ENCODE results near the gene CASP7.

The CASP7 gene

DNA sequence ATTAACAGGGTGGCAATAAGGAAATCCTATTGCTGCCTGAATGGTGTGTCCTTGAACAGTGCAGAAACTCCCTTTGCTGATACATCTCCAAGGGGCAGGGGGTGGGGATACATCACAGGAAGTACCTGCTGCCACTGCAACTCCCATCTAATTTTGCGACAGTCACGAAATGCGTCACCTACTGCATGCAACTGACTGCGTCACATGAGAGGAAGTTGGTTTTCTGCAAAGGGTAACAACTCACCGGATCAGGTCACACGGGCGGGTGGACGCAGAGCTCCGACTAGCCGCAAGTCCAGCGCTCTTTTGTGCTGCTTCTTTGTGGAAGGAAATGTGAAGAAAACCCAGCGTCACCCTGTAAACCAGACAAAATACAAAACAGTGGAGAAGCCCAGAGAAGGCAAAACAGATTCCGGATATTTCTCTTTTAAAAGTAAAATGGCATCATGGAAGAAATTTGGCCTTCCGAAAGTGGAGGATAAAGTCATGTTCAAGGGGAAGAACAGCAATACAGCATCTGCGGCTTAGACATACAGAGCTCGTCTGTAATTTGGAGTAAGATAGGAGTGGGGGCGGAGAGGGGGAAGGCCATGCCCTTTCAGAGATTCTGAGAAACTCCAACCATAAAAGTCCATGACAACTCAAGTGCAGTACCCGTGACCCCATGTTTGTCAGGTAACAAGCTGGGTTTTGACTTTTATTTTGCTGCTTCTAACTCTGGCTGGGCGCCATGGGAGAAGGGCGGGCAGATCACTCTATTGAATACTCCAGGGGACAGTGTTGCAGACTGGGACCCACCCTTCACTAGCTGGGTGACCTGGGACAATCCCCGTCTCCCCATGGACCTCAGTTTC lies 39.5 kb downstream of the CASP7 start:
- TF ChIP-seq, protein P1, sequence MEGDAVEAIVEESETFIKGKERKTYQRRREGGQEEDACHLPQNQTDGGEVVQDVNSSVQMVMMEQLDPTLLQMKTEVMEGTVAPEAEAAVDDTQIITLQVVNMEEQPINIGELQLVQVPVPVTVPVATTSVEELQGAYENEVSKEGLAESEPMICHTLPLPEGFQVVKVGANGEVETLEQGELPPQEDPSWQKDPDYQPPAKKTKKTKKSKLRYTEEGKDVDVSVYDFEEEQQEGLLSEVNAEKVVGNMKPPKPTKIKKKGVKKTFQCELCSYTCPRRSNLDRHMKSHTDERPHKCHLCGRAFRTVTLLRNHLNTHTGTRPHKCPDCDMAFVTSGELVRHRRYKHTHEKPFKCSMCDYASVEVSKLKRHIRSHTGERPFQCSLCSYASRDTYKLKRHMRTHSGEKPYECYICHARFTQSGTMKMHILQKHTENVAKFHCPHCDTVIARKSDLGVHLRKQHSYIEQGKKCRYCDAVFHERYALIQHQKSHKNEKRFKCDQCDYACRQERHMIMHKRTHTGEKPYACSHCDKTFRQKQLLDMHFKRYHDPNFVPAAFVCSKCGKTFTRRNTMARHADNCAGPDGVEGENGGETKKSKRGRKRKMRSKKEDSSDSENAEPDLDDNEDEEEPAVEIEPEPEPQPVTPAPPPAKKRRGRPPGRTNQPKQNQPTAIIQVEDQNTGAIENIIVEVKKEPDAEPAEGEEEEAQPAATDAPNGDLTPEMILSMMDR (IDR thresholded peaks at IDR 0.05; ENCODE audit: low read depth, low read length) = no peak
- H3K4me3 ChIP-seq (replicated peaks in 1 of 2; ENCODE audit: low read depth in 2 of 2, low read length in 2 of 2) = no peak overlapping the region
- DNase-seq (ENCODE audit: low read depth in 2 of 2) = no peak

DNA sequence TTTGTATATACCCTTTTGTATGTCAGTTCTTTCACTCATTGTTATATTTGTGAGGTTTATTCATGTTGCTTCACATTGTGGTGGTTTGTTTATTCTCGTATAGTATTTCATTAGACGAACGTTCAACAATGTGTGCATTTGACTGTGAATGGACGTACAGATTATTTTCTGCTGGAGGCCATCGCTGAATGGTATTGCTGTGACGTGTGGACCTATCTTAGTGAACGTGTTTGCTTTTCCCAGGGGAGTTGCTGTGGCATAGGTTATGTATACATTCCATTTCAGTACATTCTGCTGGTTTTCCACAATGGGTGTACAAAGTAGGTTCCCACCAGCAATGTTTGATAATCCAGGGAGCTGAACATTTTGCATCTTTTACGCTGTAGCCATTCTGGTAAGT lies 40.7 kb downstream of the CASP7 start:
- DNase-seq (ENCODE audit: low read depth in 2 of 2) = peak in 1 of 2 donors; percentile 10
- TF ChIP-seq, protein P1 (IDR thresholded peaks at IDR 0.05; ENCODE audit: low read depth, low read length) = no peak
- H3K4me3 ChIP-seq (replicated peaks in 1 of 2; ENCODE audit: low read depth in 2 of 2, low read length in 2 of 2) = no peak overlapping the region

DNA sequence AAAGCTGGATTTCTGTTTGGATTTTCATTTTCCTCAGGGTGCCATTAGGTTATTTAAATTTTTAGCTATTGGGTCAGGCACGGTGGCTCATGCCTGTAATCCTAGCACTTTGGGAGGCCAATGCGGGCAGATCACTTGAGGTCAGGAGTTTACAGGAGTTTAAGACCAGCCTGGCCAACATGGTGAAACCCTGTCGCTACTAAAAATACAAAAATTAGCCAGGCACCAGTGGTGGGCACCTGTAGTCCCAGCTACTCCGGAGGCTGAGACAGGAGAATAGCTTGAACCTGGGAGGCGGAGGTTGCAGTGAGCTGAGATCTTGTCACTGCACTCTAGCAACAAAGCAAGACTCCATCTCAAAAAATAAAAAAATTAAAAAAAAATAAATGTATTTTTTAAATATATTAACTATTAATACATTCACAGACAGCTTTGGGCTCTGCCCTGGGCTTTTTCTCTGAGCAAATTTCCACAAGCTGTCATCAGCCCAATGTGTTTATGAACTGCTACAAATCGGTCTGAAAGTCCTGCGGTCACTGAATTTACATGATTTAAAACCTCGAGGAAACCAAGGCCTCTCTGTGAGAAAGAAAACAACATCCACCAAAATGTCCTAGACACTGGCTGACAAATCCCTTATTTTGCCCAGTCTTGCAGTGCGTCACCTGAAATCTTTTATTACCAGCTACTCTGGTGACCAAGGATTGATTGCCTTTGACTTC lies 52.6 kb downstream of the CASP7 start:
- no peak overlapping the region for H3K4me3 ChIP-seq (replicated peaks in 1 of 2; ENCODE audit: low read depth in 2 of 2, low read length in 2 of 2)
- TF ChIP-seq, protein P1 (IDR thresholded peaks at IDR 0.05; ENCODE audit: low read depth, low read length) = no peak
- DNase-seq (ENCODE audit: low read depth in 2 of 2) = no peak

DNA sequence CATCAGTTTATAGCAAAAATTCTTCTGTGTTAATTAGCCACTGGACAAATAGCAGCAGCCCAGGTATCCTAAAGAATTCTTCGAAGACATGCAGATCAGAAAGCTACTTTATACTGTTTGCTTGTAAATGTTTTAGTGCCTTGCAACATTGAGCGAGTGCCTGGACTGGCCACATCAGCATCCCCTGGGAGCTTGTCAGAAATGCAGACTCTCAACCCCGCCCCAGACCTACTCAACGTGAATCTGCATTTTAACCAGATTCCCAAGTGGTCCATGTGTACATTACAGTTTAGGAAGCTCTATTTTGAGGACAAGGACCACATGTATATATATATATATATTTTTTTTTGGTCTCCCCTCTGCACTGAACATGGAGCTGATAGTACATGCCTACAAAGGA lies 53.3 kb downstream of the CASP7 start:
- peak in 1 of 2 donors; percentile 52 for DNase-seq (ENCODE audit: low read depth in 2 of 2)
- no peak overlapping the region for H3K4me3 ChIP-seq (replicated peaks in 1 of 2; ENCODE audit: low read depth in 2 of 2, low read length in 2 of 2)
- TF ChIP-seq, protein P1 (IDR thresholded peaks at IDR 0.05; ENCODE audit: low read depth, low read length) = no peak

DNA sequence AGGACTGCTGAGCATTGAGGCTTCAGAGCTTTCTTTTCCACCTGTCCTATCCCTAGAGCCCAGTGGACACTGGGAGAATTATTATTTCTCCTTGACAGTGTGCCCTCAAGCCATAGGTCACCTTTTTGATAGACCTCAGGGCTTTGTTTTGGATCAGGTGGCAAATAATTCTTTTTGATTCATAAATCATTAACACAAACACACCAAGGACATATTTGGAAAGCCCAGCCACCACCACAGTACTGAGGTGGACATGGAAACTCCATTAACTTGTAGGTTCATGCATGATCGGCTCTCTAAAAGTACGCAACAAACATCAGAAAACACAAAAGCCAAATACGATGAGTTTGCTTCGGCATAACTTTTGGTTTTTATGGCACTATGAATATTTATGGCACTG lies 53.9 kb downstream of the CASP7 start:
- DNase-seq (ENCODE audit: low read depth in 2 of 2) = no peak
- TF ChIP-seq, protein P1 (IDR thresholded peaks at IDR 0.05; ENCODE audit: low read depth, low read length) = no peak
- no peak overlapping the region for H3K4me3 ChIP-seq (replicated peaks in 1 of 2; ENCODE audit: low read depth in 2 of 2, low read length in 2 of 2)

DNA sequence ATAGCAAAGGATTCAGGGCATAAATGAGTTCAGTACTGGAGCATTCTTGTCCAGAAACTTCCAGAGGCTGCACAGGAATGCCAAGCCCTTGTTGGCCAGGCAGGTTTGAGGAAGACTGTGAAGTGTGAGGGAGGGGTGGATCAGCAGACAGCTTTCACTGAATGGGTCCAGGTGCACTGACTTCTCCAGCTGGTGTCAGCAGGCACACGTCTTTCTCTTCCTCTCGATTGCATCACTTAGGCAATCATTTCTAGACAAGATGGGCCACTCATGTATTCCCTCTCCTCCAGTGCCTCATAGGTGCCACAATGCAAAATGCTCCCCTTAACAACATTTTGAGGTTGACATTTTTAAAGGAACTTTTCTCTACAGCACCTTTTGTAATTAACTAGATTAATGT lies 56.2 kb downstream of the CASP7 start:
- no peak for DNase-seq (ENCODE audit: low read depth in 2 of 2)
- TF ChIP-seq, protein P1 (IDR thresholded peaks at IDR 0.05; ENCODE audit: low read depth, low read length) = no peak
- no peak overlapping the region for H3K4me3 ChIP-seq (replicated peaks in 1 of 2; ENCODE audit: low read depth in 2 of 2, low read length in 2 of 2)

All from cardiac fibroblast (primary cell).